Testis (tissue), 2 donors: ENCODE data around the gene PLA2G7.

Experiments
- POLR2A ChIP-seq: fragments of 450-650 bp; IDR thresholded peaks from one replicate; pipeline ENCODE4 v1.6.1; 2017; ENCODE audit warnings: antibody characterized with exemption, mild to moderate bottlenecking, moderate library complexity
- TF ChIP-seq, protein P1 (sequence below), 3 experiments: fragments of 450-650 bp in 2 of 3; fragments of 200-600 bp in 1 of 3; sonication (generic) in 1 of 3; IDR thresholded peaks; one replicate each; pipeline ENCODE4 v1.5.1; 2016 to 2019; ENCODE audit warnings: antibody characterized with exemption in 3 of 3, mild to moderate bottlenecking in 2 of 3, moderate library complexity in 1 of 3

DNA sequence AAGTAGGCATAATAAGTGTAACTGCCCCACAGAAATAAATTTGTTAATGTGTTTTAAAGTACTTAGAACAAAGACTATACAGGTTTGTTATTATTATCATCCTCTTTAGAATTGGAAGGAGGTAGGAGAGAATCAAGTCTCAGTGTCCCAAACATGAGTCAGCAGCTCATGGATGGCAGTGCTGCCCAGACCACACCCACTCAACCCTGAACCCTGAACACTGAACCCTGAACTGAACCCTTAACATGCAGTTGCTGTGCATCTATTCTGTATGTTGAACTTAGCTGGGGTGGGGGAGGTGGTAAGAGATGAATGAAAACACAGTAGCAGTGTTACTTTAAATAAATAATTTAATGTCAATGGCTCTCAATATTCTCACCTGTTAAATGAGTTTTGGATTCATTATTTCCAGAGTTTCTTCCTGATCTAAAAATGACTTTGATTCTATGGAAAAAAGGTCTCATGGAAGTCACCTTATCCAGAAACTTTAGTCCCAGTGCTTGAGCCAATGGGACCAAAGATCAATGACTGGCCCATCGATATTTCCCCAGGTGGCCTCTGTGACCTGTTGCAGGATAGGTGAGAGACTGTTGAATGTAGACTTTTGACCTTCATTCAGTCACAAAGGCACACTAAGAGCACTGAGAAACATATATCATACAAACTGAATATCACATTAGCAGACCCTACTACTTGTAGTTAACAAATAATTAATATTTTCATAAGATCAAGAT, 8.4 kb upstream of the PLA2G7 start:
- TF ChIP-seq, protein P1, sequence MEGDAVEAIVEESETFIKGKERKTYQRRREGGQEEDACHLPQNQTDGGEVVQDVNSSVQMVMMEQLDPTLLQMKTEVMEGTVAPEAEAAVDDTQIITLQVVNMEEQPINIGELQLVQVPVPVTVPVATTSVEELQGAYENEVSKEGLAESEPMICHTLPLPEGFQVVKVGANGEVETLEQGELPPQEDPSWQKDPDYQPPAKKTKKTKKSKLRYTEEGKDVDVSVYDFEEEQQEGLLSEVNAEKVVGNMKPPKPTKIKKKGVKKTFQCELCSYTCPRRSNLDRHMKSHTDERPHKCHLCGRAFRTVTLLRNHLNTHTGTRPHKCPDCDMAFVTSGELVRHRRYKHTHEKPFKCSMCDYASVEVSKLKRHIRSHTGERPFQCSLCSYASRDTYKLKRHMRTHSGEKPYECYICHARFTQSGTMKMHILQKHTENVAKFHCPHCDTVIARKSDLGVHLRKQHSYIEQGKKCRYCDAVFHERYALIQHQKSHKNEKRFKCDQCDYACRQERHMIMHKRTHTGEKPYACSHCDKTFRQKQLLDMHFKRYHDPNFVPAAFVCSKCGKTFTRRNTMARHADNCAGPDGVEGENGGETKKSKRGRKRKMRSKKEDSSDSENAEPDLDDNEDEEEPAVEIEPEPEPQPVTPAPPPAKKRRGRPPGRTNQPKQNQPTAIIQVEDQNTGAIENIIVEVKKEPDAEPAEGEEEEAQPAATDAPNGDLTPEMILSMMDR (IDR thresholded peaks at IDR 0.05): no peak
- no peak for TF ChIP-seq POLR2A
